GM18498 (cell line): ENCODE results near the gene MASP2.
"Not testable (repeated sequence)": the region's sequence is repeated elsewhere in the genome, so short reads cannot be mapped to it uniquely, and the experiment has no call there.

Source experiments
- ATAC-seq: cut with Tn5 transposase; IDR thresholded peaks from one replicate; pipeline ENCODE4 v1.9.1; 2021; ENCODE audit warnings: mild to moderate bottlenecking, moderate library complexity; ENCODE audit not compliant: unreplicated experiment

Gene MASP2

GRCh38 chr1:11039351-11040104, 7.5 kb downstream of the MASP2 start:
- ATAC-seq, result no peak

DNA sequence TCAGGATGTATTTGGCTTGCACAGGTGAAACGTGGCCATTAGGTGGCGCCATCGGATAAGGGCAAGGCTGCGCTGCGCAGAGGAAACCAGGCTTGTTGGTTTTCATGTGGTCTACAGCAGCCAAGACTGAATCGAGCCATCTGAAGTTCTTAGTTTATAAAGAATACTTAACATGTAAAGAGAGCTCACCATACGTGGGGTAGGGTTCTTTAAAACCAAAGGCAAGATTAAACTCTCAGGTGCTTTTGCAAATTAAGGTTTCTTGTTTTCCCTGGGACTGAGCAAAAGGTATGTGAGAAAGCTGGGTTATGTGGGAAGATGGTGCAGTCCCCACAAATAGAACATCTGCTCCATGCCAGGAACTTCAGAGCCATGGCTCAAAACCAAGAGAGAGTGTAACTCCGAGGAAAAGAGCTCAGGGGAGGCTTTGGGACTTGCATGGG, 9.3 kb downstream of the MASP2 start:
- no peak for ATAC-seq

GRCh38 chr1:11037019-11037739, 9.9 kb downstream of the MASP2 start:
- ATAC-seq, result not testable (repeated sequence)

- no peak for ATAC-seq
Observed at GRCh38 chr1:11031624-11032262, 15.3 kb downstream of the MASP2 start.

DNA sequence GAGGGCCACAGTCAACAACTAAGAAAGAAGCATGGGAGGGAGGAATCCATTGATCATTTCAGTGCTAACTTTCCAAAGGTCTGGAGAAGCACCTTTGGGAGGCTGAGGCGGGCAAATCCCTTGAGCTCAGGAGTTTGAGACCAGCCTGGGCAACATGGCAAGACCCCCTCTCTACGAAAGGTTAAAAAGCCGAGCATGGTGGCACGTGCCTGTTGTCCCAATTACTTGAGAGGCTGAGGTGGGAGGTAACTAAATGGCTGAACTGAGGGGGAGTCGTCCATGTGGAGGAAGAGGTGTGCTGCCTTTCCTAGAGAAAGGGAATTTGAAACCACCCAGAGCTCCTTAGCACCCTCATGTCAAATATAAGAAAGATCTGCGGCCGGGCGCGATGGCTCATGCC, 16.2 kb downstream of the MASP2 start:
- no peak for ATAC-seq

- no peak for ATAC-seq
Observed at GRCh38 chr1:11028018-11028417, 19.0 kb downstream of the MASP2 start.

GRCh38 chr1:11027316-11027715, 19.7 kb downstream of the MASP2 start:
- ATAC-seq, result no peak

- no peak for ATAC-seq
Observed at GRCh38 chr1:11026903-11027302, 20.1 kb downstream of the MASP2 start.

- ATAC-seq, result no peak
Observed at GRCh38 chr1:11026052-11026451, 21.0 kb downstream of the MASP2 start.

- no peak for ATAC-seq
Observed at GRCh38 chr1:11025618-11026017, 21.4 kb downstream of the MASP2 start.

GRCh38 chr1:11024874-11025203, 22.2 kb downstream of the MASP2 start:
- ATAC-seq, result no peak

- ATAC-seq, result no peak
Observed at GRCh38 chr1:11024154-11024873, 22.7 kb downstream of the MASP2 start.

DNA sequence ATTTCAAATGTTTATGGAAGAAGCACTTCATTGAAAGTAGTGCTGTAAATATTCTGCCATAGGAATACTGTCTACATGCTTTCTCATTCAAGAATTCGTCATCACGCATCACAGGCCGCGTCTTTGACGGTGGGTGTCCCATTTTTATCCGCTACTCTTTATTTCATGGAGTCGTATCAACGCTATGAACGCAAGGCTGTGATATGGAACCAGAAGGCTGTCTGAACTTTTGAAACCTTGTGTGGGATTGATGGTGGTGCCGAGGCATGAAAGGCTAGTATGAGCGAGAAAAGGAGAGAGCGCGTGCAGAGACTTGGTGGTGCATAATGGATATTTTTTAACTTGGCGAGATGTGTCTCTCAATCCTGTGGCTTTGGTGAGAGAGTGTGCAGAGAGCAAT, 23.8 kb downstream of the MASP2 start:
- no peak for ATAC-seq

- no peak for ATAC-seq
Observed at GRCh38 chr1:11019971-11020370, 27.1 kb downstream of the MASP2 start.

- not testable (repeated sequence) for ATAC-seq
Observed at GRCh38 chr1:11019358-11019757, 27.7 kb downstream of the MASP2 start.

GRCh38 chr1:11013160-11013531, 33.9 kb downstream of the MASP2 start:
- ATAC-seq, result no peak

GRCh38 chr1:11012260-11013159, 34.5 kb downstream of the MASP2 start, which contains the start of gene TARDBP:
TARDBP (plus strand) TSS chr1:11012654; CDS start chr1:11013728, 1,074 bp downstream.
- ATAC-seq, result peak; percentile 91

GRCh38 chr1:11000526-11000925, 46.5 kb downstream of the MASP2 start:
- ATAC-seq, result no peak

GRCh38 chr1:10996100-10996499, 50.9 kb downstream of the MASP2 start:
- ATAC-seq, result no peak

- no peak for ATAC-seq
Observed at GRCh38 chr1:10992864-10993263, 54.2 kb downstream of the MASP2 start.
